Keratinocyte (primary cell): Measurements from ENCODE around the gene PPARGC1A. TPM values are rescaled to one million over a fixed set of nuclear protein-coding genes. Genes with fewer than 3 reads are reported as not detected.

Experiments
- DNase-seq: peaks from one replicate; pipeline ENCODE4 v3.0.0-alpha.2; 2011; ENCODE audit warnings: low read depth, missing footprints, low spot score
- FAIRE-seq: peaks from 2 replicates; lab custom pipeline; 2011; peaks lifted over from hg19 to GRCh38; lab: Jason Lieb, UNC
- H2AFZ ChIP-seq: 2 replicates; pipeline ENCODE4 v1.6.0; 2012; ENCODE audit warnings: low read length, control low read depth, inconsistent platforms; ENCODE audit not compliant: control insufficient read depth
- H3K27ac ChIP-seq: 2 replicates; pipeline ENCODE4 v1.5.1; 2011; ENCODE audit warnings: low read length; ENCODE audit not compliant: control insufficient read depth, insufficient read depth
- H3K27me3 ChIP-seq: 3 replicates; pipeline ENCODE4 v1.6.0; 2011; ENCODE audit warnings: low read length; ENCODE audit not compliant: control insufficient read depth, insufficient read depth; ENCODE audit errors: extremely low read depth
- H3K36me3 ChIP-seq, 2 experiments: 2 replicates in 1 of 2; 3 replicates in 1 of 2; pipeline ENCODE4 v1.5.1; 2011; ENCODE audit warnings: low read length in 2 of 2, mild to moderate bottlenecking in 1 of 2; ENCODE audit not compliant: control insufficient read depth in 2 of 2, insufficient read depth in 2 of 2; ENCODE audit errors: extremely low read depth in 1 of 2
- H3K4me1 ChIP-seq: 3 replicates; pipeline ENCODE4 v1.5.1; 2011; ENCODE audit warnings: low read length; ENCODE audit not compliant: control insufficient read depth, insufficient read depth; ENCODE audit errors: extremely low read depth
- H3K4me2 ChIP-seq: 3 replicates; pipeline ENCODE4 v1.6.0; 2011; ENCODE audit warnings: low read depth, low read length; ENCODE audit not compliant: control insufficient read depth, insufficient read depth; ENCODE audit errors: extremely low read depth
- H3K4me3 ChIP-seq, 3 experiments: fragments of 200-600 bp in 1 of 3; sonication (generic) in 1 of 3; 2 replicates in 2 of 3; 3 replicates in 1 of 3; pipeline ENCODE4 v1.5.1; 2011 to 2016; ENCODE audit warnings: low read length in 3 of 3, mild to moderate bottlenecking in 3 of 3, control low read depth in 2 of 3, inconsistent platforms in 1 of 3, low read depth in 1 of 3, mixed read lengths in 1 of 3, mixed run types in 1 of 3, moderate library complexity in 1 of 3; ENCODE audit not compliant: control insufficient read depth in 2 of 3, insufficient read depth in 2 of 3; ENCODE audit errors: extremely low read depth in 1 of 3
- H3K79me2 ChIP-seq: 2 replicates; pipeline ENCODE4 v1.6.0; 2012; ENCODE audit warnings: low read length; ENCODE audit not compliant: control insufficient read depth, insufficient read depth
- H3K9ac ChIP-seq: 3 replicates; pipeline ENCODE4 v1.6.0; 2011; ENCODE audit warnings: low read length; ENCODE audit not compliant: control insufficient read depth, insufficient read depth; ENCODE audit errors: extremely low read depth
- H3K9me1 ChIP-seq: 3 replicates; pipeline ENCODE4 v1.6.0; 2011; ENCODE audit warnings: low read length; ENCODE audit not compliant: control insufficient read depth, insufficient read depth; ENCODE audit errors: extremely low read depth
- H3K9me3 ChIP-seq: 2 replicates; pipeline ENCODE4 v1.5.1; 2012; ENCODE audit warnings: low read depth, low read length; ENCODE audit not compliant: control insufficient read depth
- H4K20me1 ChIP-seq: 3 replicates; pipeline ENCODE4 v1.6.0; 2011; ENCODE audit warnings: low read length; ENCODE audit not compliant: control insufficient read depth, insufficient read depth; ENCODE audit errors: extremely low read depth
- CTCF ChIP-seq, 3 experiments: IDR thresholded peaks in 1 of 3; conservative IDR thresholded peaks in 1 of 3; optimal IDR thresholded peaks in 1 of 3; 2 replicates in 2 of 3; 3 replicates in 1 of 3; pipeline versions ENCODE3 to v1.5.1; 2011; ENCODE audit warnings: low read length in 3 of 3, mild to moderate bottlenecking in 3 of 3, moderate library complexity in 2 of 3, control low read depth in 1 of 3, inconsistent platforms in 1 of 3; ENCODE audit not compliant: insufficient read depth in 2 of 3; ENCODE audit errors: extremely low read depth in 1 of 3
- EZH2 ChIP-seq: IDR thresholded peaks from one replicate; pipeline ENCODE4 v1.6.1; 2012; ENCODE audit warnings: inconsistent platforms, mild to moderate bottlenecking, low read length, moderate library complexity
- dilution Hi-C: fragments of 300-500 bp; cut with MboI; formaldehyde crosslinking; loops from one replicate; pipeline ENCODE4 v1.7.0; 2020; ENCODE audit warnings: low sequenced_read_pairs; ENCODE audit not compliant: extremely low pct_ligation_motif_present
- polyA plus RNA-seq, 5 experiments: library from polyadenylated mRNA; depleted of rRNA in 3 of 5; stranded (reverse) in 3 of 5; stranded (forward) in 1 of 5; unstranded in 1 of 5; fragments of >200 nt; gene quantifications; 1 replicate in 1 of 5; 2 replicates in 3 of 5; 3 replicates in 1 of 5; pipeline versions ENCODE4 v1.2.1 to v1.2.3, GENCODE V29; 2011 to 2012; ENCODE audit warnings: missing spikeins in 2 of 5, low read depth in 1 of 5, low replicate concordance in 1 of 5

The PPARGC1A gene
- polyA plus RNA-seq, 1 donor (not counting 4 experiments of a cell fraction or from before 2014, with no cell fraction given) = 0.18 TPM

- dilution Hi-C loops = no loop called here
- H2AFZ ChIP-seq = no peak overlapping the region
- no peak overlapping the region for H3K4me2 ChIP-seq
- H3K4me1 ChIP-seq = peaks cover 4% of the 10 kb centered on the region
- no peaks in the 10 kb centered on the region for H3K36me3 ChIP-seq
- no peaks in the 10 kb centered on the region for H3K9me1 ChIP-seq
- DNase-seq (no peak), FAIRE-seq (no peak)
- no peaks in the 10 kb centered on the region for H4K20me1 ChIP-seq
- H3K4me3 ChIP-seq = no peak overlapping the region
- no peak overlapping the region for H3K9ac ChIP-seq
- TF ChIP-seq EZH2 (no peak), CTCF (optimal IDR thresholded peaks at IDR 0.05 in 1 of 3, IDR thresholded peaks at IDR 0.05 in 1 of 3, conservative IDR thresholded peaks at IDR 0.05 in 1 of 3; ENCODE audit: extremely low read depth in 1 of 3, insufficient read depth in 2 of 3, low read length in 3 of 3) (no peak)
- no peaks in the 10 kb centered on the region for H3K79me2 ChIP-seq
- H3K9me3 ChIP-seq = no peaks in the 10 kb centered on the region
- H3K27me3 ChIP-seq = no peaks in the 10 kb centered on the region
- no peak overlapping the region for H3K27ac ChIP-seq
Observed at GRCh38 chr4:23937173-23937572, 47.3 kb upstream of the PPARGC1A start.

- no peaks in the 10 kb centered on the region for H3K79me2 ChIP-seq
- dilution Hi-C loops = no loop called here
- DNase-seq (no peak), FAIRE-seq (peak; percentile 96)
- H3K9me3 ChIP-seq = no peaks in the 10 kb centered on the region
- no peak overlapping the region for H3K9ac ChIP-seq
- no peaks in the 10 kb centered on the region for H3K9me1 ChIP-seq
- no peaks in the 10 kb centered on the region for H4K20me1 ChIP-seq
- no peak overlapping the region for H3K27ac ChIP-seq
- no peaks in the 10 kb centered on the region for H3K36me3 ChIP-seq
- TF ChIP-seq CTCF (optimal IDR thresholded peaks at IDR 0.05 in 1 of 3, IDR thresholded peaks at IDR 0.05 in 1 of 3, conservative IDR thresholded peaks at IDR 0.05 in 1 of 3; ENCODE audit: extremely low read depth in 1 of 3, insufficient read depth in 2 of 3, low read length in 3 of 3) = peak in 1 of 3 experiments; percentile 65
- no peak for TF ChIP-seq EZH2
- no peak overlapping the region for H2AFZ ChIP-seq
- no peak overlapping the region for H3K4me3 ChIP-seq
- H3K4me1 ChIP-seq = peaks cover 4% of the 10 kb centered on the region
- H3K4me2 ChIP-seq = no peak overlapping the region
- no peaks in the 10 kb centered on the region for H3K27me3 ChIP-seq
Observed at GRCh38 chr4:23934915-23935314, 45.1 kb upstream of the PPARGC1A start.
